ENCODE results near the gene DLST.

- TF ChIP-seq CTCF (conservative IDR thresholded peaks at IDR 0.05 in 1 of 2, IDR thresholded peaks at IDR 0.05 in 1 of 2; ENCODE audit: extremely low read depth in 1 of 2, insufficient read depth in 1 of 2, low read depth in 1 of 2, low read length in 2 of 2): no peak
- TF ChIP-seq EZH2 (IDR thresholded peaks at IDR 0.05; ENCODE audit: borderline replicate concordance, low read length): no peak
Measured at GRCh38 chr14:74843653-74844052, 38.1 kb upstream of the DLST start.
